Gastrocnemius medialis (tissue), 4 donors: ENCODE data around the gene DOCK4.

Experiments
- CTCF ChIP-seq, 5 experiments: fragments of 450-650 bp in 3 of 5; fragments of 200-600 bp in 2 of 5; sonication (generic) in 2 of 5; IDR thresholded peaks in 4 of 5; conservative IDR thresholded peaks in 1 of 5; 1 replicate in 4 of 5; 2 replicates in 1 of 5; pipeline ENCODE4 v1.5.1; 2016 to 2019; ENCODE audit warnings: antibody characterized with exemption in 5 of 5, mild to moderate bottlenecking in 3 of 5, moderate library complexity in 3 of 5
- POLR2A ChIP-seq, 2 donors: fragments of 450-650 bp; IDR thresholded peaks; one replicate each; pipeline ENCODE4 v1.6.1; 2017; ENCODE audit warnings: antibody characterized with exemption in 2 of 2, mild to moderate bottlenecking in 2 of 2, moderate library complexity in 2 of 2

- no peak for TF ChIP-seq CTCF (IDR thresholded peaks at IDR 0.05 in 4 of 5, conservative IDR thresholded peaks at IDR 0.05 in 1 of 5)
- no peak for TF ChIP-seq POLR2A (IDR thresholded peaks at IDR 0.05)
These were observed 459.2 kb downstream of the DOCK4 start for GRCh38 chr7:111746950-111747349.
